HFFc6 (cell line): Measurements from ENCODE around the gene EGFR. TPM values are rescaled to one million over a fixed set of nuclear protein-coding genes. Genes with fewer than 3 reads are reported as not detected.

Source experiments
- DNase-seq: peaks from one replicate; pipeline ENCODE4 v3.0.0-alpha.2; 2018
- H3K27ac Mint-ChIP-seq: 2 replicates; pipeline ENCODE4 v1.8.0; 2020; ENCODE audit warnings: mild to moderate bottlenecking, mixed read lengths
- H3K27me3 Mint-ChIP-seq: 2 replicates; pipeline ENCODE4 v1.8.0; 2021; ENCODE audit warnings: mild to moderate bottlenecking, moderate library complexity, mixed read lengths; ENCODE audit not compliant: insufficient read depth
- H3K36me3 Mint-ChIP-seq: 2 replicates; pipeline ENCODE4 v1.8.0; 2021; ENCODE audit warnings: low read depth, mixed read lengths
- H3K4me1 Mint-ChIP-seq: 2 replicates; pipeline ENCODE4 v1.8.0; 2020; ENCODE audit warnings: low read depth, mixed read lengths
- H3K4me3 Mint-ChIP-seq: 2 replicates; pipeline ENCODE4 v1.8.0; 2020; ENCODE audit warnings: mild to moderate bottlenecking, moderate library complexity, mixed read lengths
- H3K9me3 Mint-ChIP-seq: 2 replicates; pipeline ENCODE4 v1.8.0; 2020; ENCODE audit warnings: mild to moderate bottlenecking, mixed read lengths
- CTCF ChIP-seq: fragments of 200-600 bp; sonication (generic); IDR thresholded peaks from 2 replicates; pipeline ENCODE4 v1.5.0; 2021; ENCODE audit warnings: antibody characterized with exemption, mild to moderate bottlenecking
- total RNA-seq, 6 experiments: library from RNA; stranded (reverse); fragmentation: NEBNext Ultra II Directional; extraction: Animal tissue kit (Norgen Biotek cat#: 25700); gene quantifications; 2 replicates in 1 of 6; 3 replicates in 5 of 6; pipeline ENCODE4 v1.2.3, GENCODE V29; 2021

EGFR gene
- total RNA-seq, 6 experiments from 2014 or later: 69.9 to 87.2 (median 77.0) TPM

GRCh38 chr7:55174856-55175255 lies 156.0 kb downstream of the EGFR start:
- H3K9me3 Mint-ChIP-seq: no peaks in the 10 kb centered on the region
- H3K36me3 Mint-ChIP-seq: peaks cover 50% of the 10 kb centered on the region
- no peak for DNase-seq
- no peak overlapping the region for H3K4me3 Mint-ChIP-seq
- no peak for TF ChIP-seq CTCF
- H3K4me1 Mint-ChIP-seq: peaks cover 22% of the 10 kb centered on the region
- H3K27me3 Mint-ChIP-seq: peaks cover 7% of the 10 kb centered on the region
- no peak overlapping the region for H3K27ac Mint-ChIP-seq

- H3K27ac Mint-ChIP-seq: no peak overlapping the region; the same call in 1 of the 2 replicates
- TF ChIP-seq CTCF: no peak
- peaks cover 47% of the 10 kb centered on the region for H3K36me3 Mint-ChIP-seq
- peaks cover 3% of the 10 kb centered on the region for H3K27me3 Mint-ChIP-seq
- peaks cover 33% of the 10 kb centered on the region for H3K4me1 Mint-ChIP-seq
- no peaks in the 10 kb centered on the region for H3K9me3 Mint-ChIP-seq
- no peak overlapping the region for H3K4me3 Mint-ChIP-seq
- DNase-seq: no peak
These were observed 158.3 kb downstream of the EGFR start for GRCh38 chr7:55177068-55177530.

GRCh38 chr7:55177589-55178261 lies 158.9 kb downstream of the EGFR start:
- Mint-ChIP-seq H3K27ac (0 out of 2 replicates have a peak overlapping the region, but pooled peaks have one; percentile 31), H3K4me1 (peaks cover 30% of the 10 kb centered on the region)

GRCh38 chr7:55178292-55178862 lies 159.6 kb downstream of the EGFR start:
- H3K4me3 Mint-ChIP-seq: no peak overlapping the region
- 0 out of 2 replicates have a peak overlapping the region, but pooled peaks have one; percentile 31 for H3K27ac Mint-ChIP-seq
- H3K4me1 Mint-ChIP-seq: peaks cover 30% of the 10 kb centered on the region

More at GRCh38 chr7:55177589-55178261, 158.9 kb downstream of the EGFR start:
- Mint-ChIP-seq H3K36me3 (peaks cover 42% of the 10 kb centered on the region), H3K4me3 (no peak overlapping the region), H3K9me3 (no peaks in the 10 kb centered on the region), H3K27me3 (peaks cover 2% of the 10 kb centered on the region; the same call in 1 of the 2 replicates)
- TF ChIP-seq CTCF: no peak
- no peak for DNase-seq

More at GRCh38 chr7:55178292-55178862, 159.6 kb downstream of the EGFR start:
- DNase-seq: no peak
- TF ChIP-seq CTCF: no peak
- Mint-ChIP-seq H3K9me3 (no peaks in the 10 kb centered on the region), H3K36me3 (peaks cover 42% of the 10 kb centered on the region), H3K27me3 (peaks cover 2% of the 10 kb centered on the region; the same call in 1 of the 2 replicates)
